ENCODE measurements around the gene JMJD8. TPM values are rescaled to one million over a fixed set of nuclear protein-coding genes. Genes with fewer than 3 reads are reported as not detected.

Gene JMJD8
- total RNA-seq, 1 experiment from 2014 or later = 121 TPM

- Histone ChIP-seq H3K27ac (ENCODE audit: low read depth, low read length) (no peak overlapping the region), H3K9ac (ENCODE audit: low read length) (no peak overlapping the region), H3K4me2 (ENCODE audit: low read length) (no peak overlapping the region), H3K9me2 (ENCODE audit: insufficient read depth) (no peaks in the 10 kb centered on the region), H3K79me2 (ENCODE audit: insufficient read depth, low read length) (no peaks in the 10 kb centered on the region), H3K4me1 (ENCODE audit: control insufficient read depth in 1 of 2, insufficient read depth in 2 of 2, low read length in 2 of 2) (peaks cover 3 to 9% of the 10 kb centered on the region in 2 experiments; a peak in 2 of 4 replicates), H3K4me3 (replicated peaks in 1 of 2; ENCODE audit: low read depth in 1 of 2, low read length in 2 of 2) (no peak overlapping the region), H4K20me1 (ENCODE audit: insufficient read depth) (no peaks in the 10 kb centered on the region), H2AFZ (ENCODE audit: low read depth, low read length, poor library complexity, severe bottlenecking) (no peak overlapping the region), H3K27me3 (ENCODE audit: insufficient read depth, low read length) (no peaks in the 10 kb centered on the region), H3K9me3 (ENCODE audit: control insufficient read depth in 1 of 2, insufficient read depth in 1 of 2, low read depth in 1 of 2, low read length in 2 of 2) (no peaks in the 10 kb centered on the region), H3K36me3 (ENCODE audit: control insufficient read depth in 1 of 2, insufficient read depth in 2 of 2, low read length in 2 of 2) (no peaks in the 10 kb centered on the region)
- ChIA-PET RAD21 (ENCODE audit: low non-redundant PET in 1 of 2, low total read pairs in 2 of 2, uncharacterized antibody in 2 of 2, unreplicated experiment in 2 of 2) (no interaction called here), CTCF (no interaction called here), POLR2A (no interaction called here)
- no peak for DNase-seq (ENCODE audit: low read depth, low spot score)
- no peak for ATAC-seq
- intact Hi-C loops (cut with micrococcal nuclease) = no loop called here
- TF ChIP-seq YY1 (IDR thresholded peaks at IDR 0.05; ENCODE audit: extremely low read depth, insufficient replicate concordance, low read depth, low read length) (no peak), RAD21 (IDR thresholded peaks at IDR 0.05; ENCODE audit: low read depth) (no peak), MAX (IDR thresholded peaks at IDR 0.05) (no peak), JUND (IDR thresholded peaks at IDR 0.05) (no peak), TCF7L2 (IDR thresholded peaks at IDR 0.05; ENCODE audit: borderline replicate concordance, extremely low read depth, insufficient read depth, insufficient read length) (no peak), ATF3 (IDR thresholded peaks at IDR 0.05) (no peak), POLR2AphosphoS5 (IDR thresholded peaks at IDR 0.05; ENCODE audit: low read depth, low read length) (no peak), FOSL1 (IDR thresholded peaks at IDR 0.05; ENCODE audit: low read depth) (no peak), EZH2phosphoT487 (IDR thresholded peaks at IDR 0.05; ENCODE audit: borderline replicate concordance) (no peak), CEBPB (IDR thresholded peaks at IDR 0.05; ENCODE audit: low read depth) (no peak), SIN3A (IDR thresholded peaks at IDR 0.05; ENCODE audit: low read depth) (no peak), ZNF274 (IDR thresholded peaks at IDR 0.05; ENCODE audit: low read depth, low read length) (no peak), CBX3 (IDR thresholded peaks at IDR 0.05; ENCODE audit: low read depth) (no peak), POLR2A (IDR thresholded peaks at IDR 0.05; ENCODE audit: borderline replicate concordance, extremely low read depth, insufficient read depth, insufficient read length) (no peak), CTCF (IDR thresholded peaks at IDR 0.05 in 2 of 3, conservative IDR thresholded peaks at IDR 0.05 in 1 of 3; ENCODE audit: borderline replicate concordance in 1 of 3, insufficient read depth in 1 of 3, low read depth in 2 of 3, low read length in 2 of 3) (no peak), ZBTB33 (IDR thresholded peaks at IDR 0.05; ENCODE audit: extremely low read depth, insufficient replicate concordance, low read length) (no peak), REST (IDR thresholded peaks at IDR 0.05; ENCODE audit: low read depth) (no peak), ELF1 (IDR thresholded peaks at IDR 0.05; ENCODE audit: borderline replicate concordance, low read depth) (no peak), ZFX (IDR thresholded peaks at IDR 0.05) (no peak), SRF (IDR thresholded peaks at IDR 0.05; ENCODE audit: low read depth) (no peak)
- BruUV-seq (replicated peaks) = no TSS peak
Measured at GRCh38 chr16:657487-657886, 26.6 kb downstream of the JMJD8 start.

Measured in HCT116 (cell line).